Hepatocyte (in vitro differentiated cells): Measurements from ENCODE around the gene SLC25A33.

Experiments used
- CTCF ChIP-seq: fragments of 200-600 bp; sonication (generic); IDR thresholded peaks from 2 replicates; pipeline ENCODE4 v1.5.1; 2016; ENCODE audit warnings: antibody characterized with exemption, mild to moderate bottlenecking; ENCODE audit not compliant: poor library complexity
- EZH2 ChIP-seq: fragments of 200-600 bp; sonication (generic); IDR thresholded peaks from 2 replicates; pipeline ENCODE4 v1.6.1; 2016; ENCODE audit warnings: antibody characterized with exemption, mild to moderate bottlenecking, borderline replicate concordance

DNA sequence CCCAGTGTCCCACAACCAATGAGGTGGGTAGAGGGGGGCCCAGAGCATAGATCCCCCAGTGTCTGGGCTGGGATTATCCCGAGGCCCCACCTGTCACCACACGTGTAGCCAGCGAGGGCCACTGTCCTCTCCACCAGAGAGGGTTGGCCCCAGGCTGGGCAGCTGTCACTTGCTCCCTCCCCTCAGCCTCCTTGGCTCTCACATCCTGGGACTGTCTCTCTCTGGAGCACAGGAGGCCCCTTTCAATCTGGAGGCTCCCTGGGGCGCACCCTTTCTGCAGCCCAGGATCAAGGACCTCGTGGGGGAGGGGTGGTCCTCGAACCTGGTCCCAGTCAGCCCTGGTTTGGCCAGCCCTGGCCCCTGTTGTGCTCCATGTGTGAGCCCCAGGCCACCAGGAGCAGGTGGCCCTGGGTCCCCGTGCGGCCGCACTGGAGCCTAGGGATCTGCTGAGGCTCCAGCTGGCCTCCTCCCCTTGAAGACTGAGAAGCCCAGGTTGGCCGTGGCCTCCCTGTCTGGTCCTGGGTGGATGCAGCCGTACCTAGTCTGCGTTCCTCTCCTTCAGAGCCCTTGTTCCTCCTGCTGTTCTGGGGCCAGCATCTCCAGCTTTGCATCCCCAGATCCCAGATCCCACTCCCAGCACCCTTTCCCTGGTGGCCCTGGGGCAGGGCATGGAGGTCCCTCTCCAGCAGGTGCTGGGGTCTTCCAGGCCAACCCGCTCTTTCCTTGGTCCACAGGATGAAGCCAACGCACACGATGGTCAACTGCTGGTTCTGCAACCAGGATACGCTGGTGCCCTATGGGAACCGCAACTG lies 56.1 kb downstream of the SLC25A33 start:
- TF ChIP-seq CTCF (no peak), EZH2 (no peak)
